NCI-H1417 (cell line): ENCODE data around the gene ELK1.
A peak's percentile ranks its signal among the peaks of the same experiment; 100 is the strongest.

Experiments
- DNase-seq, 3 experiments: peaks; one replicate each; lab custom pipeline; 2025; lab: John Stamatoyannopoulos, UW

ELK1 gene

GRCh38 chrX:47644557-47645091 is 5.7 kb downstream of the ELK1 start:
- DNase-seq = no peak

GRCh38 chrX:47643926-47644325 is 6.4 kb downstream of the ELK1 start:
- peak in 1 of 3 experiments; percentile 13 for DNase-seq

GRCh38 chrX:47638816-47639215 is 11.5 kb downstream of the ELK1 start:
- no peak for DNase-seq

- DNase-seq = no peak
These were observed 12.7 kb downstream of the ELK1 start for GRCh38 chrX:47637546-47638195.

GRCh38 chrX:47634871-47635575 is 15.3 kb downstream of the ELK1 start:
- DNase-seq = no peak

- DNase-seq = peak in 1 of 3 experiments; percentile 21
These were observed 16.4 kb downstream of the ELK1 start for GRCh38 chrX:47633689-47634590.

GRCh38 chrX:47632666-47633065 is 17.7 kb downstream of the ELK1 start:
- no peak for DNase-seq

- no peak for DNase-seq
These were observed 18.7 kb downstream of the ELK1 start for GRCh38 chrX:47631676-47632075.

- no peak for DNase-seq
These were observed 20.8 kb downstream of the ELK1 start, which contains the start of gene CFP for GRCh38 chrX:47629419-47630200. Gene CFP, minus strand, starts transcription at chrX:47629930. Its CDS starts 86 bp downstream, at chrX:47629844.

- DNase-seq = peak in 1 of 3 experiments; percentile 10
These were observed 21.4 kb downstream of the ELK1 start for GRCh38 chrX:47628982-47629381.

- peak in 1 of 3 experiments; percentile 12 for DNase-seq
These were observed 25.0 kb downstream of the ELK1 start for GRCh38 chrX:47625365-47625764.

GRCh38 chrX:47623540-47624027 is 26.8 kb downstream of the ELK1 start:
- DNase-seq = peak; percentile 69 to 92 (median 78)

GRCh38 chrX:47621851-47622250 is 28.5 kb downstream of the ELK1 start:
- DNase-seq = no peak

GRCh38 chrX:47620303-47620685 is 30.1 kb downstream of the ELK1 start:
- no peak for DNase-seq

- DNase-seq = peak; percentile 67 to 93 (median 90)
These were observed 30.7 kb downstream of the ELK1 start, which contains the start of gene SYN1 for GRCh38 chrX:47619486-47620302. Gene SYN1, minus strand, starts transcription at chrX:47619857. Its CDS starts 129 bp downstream, at chrX:47619728.

GRCh38 chrX:47618923-47619485 is 31.4 kb downstream of the ELK1 start:
- peak in 2 of 3 experiments; percentile 38 to 57 for DNase-seq

GRCh38 chrX:47614618-47615017 is 35.7 kb downstream of the ELK1 start:
- no peak for DNase-seq

- no peak for DNase-seq
These were observed 37.3 kb downstream of the ELK1 start for GRCh38 chrX:47613082-47613481.

GRCh38 chrX:47612418-47612817 is 37.9 kb downstream of the ELK1 start:
- no peak for DNase-seq

GRCh38 chrX:47611926-47612325 is 38.4 kb downstream of the ELK1 start:
- DNase-seq = no peak
